H1 (cell line): ENCODE measurements around the gene BPIFB6. TPM values are rescaled to one million over a fixed set of nuclear protein-coding genes. Genes with fewer than 3 reads are reported as not detected.

Experiments
- CTCF ChIA-PET: fragments of 300-600 bp; sonication (Branson Sonifier 250); formaldehyde crosslinking; loops from one replicate; lab custom pipeline; 2021; ENCODE audit not compliant: partially characterized antibody; lab: Charles Lee
- POLR2A ChIA-PET: fragments of 300-600 bp; sonication (Branson Sonifier 250); formaldehyde crosslinking; loops from one replicate; lab custom pipeline; 2021; ENCODE audit warnings: inconsistent platforms; ENCODE audit not compliant: partially characterized antibody; lab: Charles Lee
- DNase-seq, 2 experiments: peaks; one replicate each; pipeline versions ENCODE4 v3.0.0 to v3.0.0-alpha.2; 2010 to 2022; ENCODE audit warnings: low spot score in 2 of 2, low read depth in 1 of 2, mixed read lengths in 1 of 2
- FAIRE-seq: peaks from 2 replicates; lab custom pipeline; 2011; peaks lifted over from hg19 to GRCh38; lab: Jason Lieb, UNC
- H2AFZ ChIP-seq: 2 replicates; pipeline ENCODE4 v1.8.1; 2012; ENCODE audit warnings: low read length, inconsistent platforms
- H2AK5ac ChIP-seq: 2 replicates; pipeline ENCODE4 v1.6.1; 2013; ENCODE audit warnings: low read depth, low read length
- H2BK120ac ChIP-seq: replicated peaks from 2 replicates; pipeline ENCODE3; 2013; ENCODE audit warnings: low read depth, low read length, inconsistent platforms
- H2BK12ac ChIP-seq: 2 replicates; pipeline ENCODE4 v1.6.1; 2013; ENCODE audit warnings: low read depth, low read length
- H2BK15ac ChIP-seq: 2 replicates; pipeline ENCODE4 v1.6.1; 2013; ENCODE audit warnings: low read length
- H2BK20ac ChIP-seq: 2 replicates; pipeline ENCODE4 v1.6.1; 2013; ENCODE audit warnings: low read length
- H2BK5ac ChIP-seq: 2 replicates; pipeline ENCODE4 v1.6.1; 2013; ENCODE audit warnings: low read depth, low read length
- H3K14ac ChIP-seq: 2 replicates; pipeline ENCODE4 v1.6.1; 2013; ENCODE audit warnings: inconsistent platforms; ENCODE audit not compliant: insufficient read length
- H3K18ac ChIP-seq: 2 replicates; pipeline ENCODE4 v1.6.1; 2013; ENCODE audit warnings: low read length; ENCODE audit errors: extremely low read depth
- H3K23ac ChIP-seq: 2 replicates; pipeline ENCODE4 v1.6.1; 2013; ENCODE audit warnings: inconsistent platforms; ENCODE audit not compliant: insufficient read length
- H3K23me2 ChIP-seq: 2 replicates; pipeline ENCODE4 v1.6.1; 2013; ENCODE audit warnings: low read depth, low read length
- H3K27ac ChIP-seq: 2 replicates; pipeline ENCODE4 v1.6.1; 2011; ENCODE audit warnings: low read depth, low read length, inconsistent platforms
- H3K27me3 ChIP-seq, 4 experiments: replicated peaks in 1 of 4; 1 replicate in 1 of 4; 2 replicates in 3 of 4; pipeline versions ENCODE4 v1.6.1 to v1.8.1; 2011 to 2013; ENCODE audit warnings: low read length in 3 of 4, mild to moderate bottlenecking in 3 of 4, inconsistent platforms in 2 of 4, mixed read lengths in 2 of 4, moderate library complexity in 1 of 4; ENCODE audit not compliant: control insufficient read depth in 3 of 4, insufficient read depth in 3 of 4; ENCODE audit errors: extremely low read depth in 1 of 4
- H3K36me3 ChIP-seq, 4 experiments: 2 replicates each; pipeline versions ENCODE4 v1.6.1 to v1.8.1; 2011 to 2013; ENCODE audit warnings: mild to moderate bottlenecking in 4 of 4, low read length in 3 of 4, moderate library complexity in 2 of 4, control low read depth in 1 of 4, inconsistent platforms in 1 of 4; ENCODE audit not compliant: insufficient read depth in 4 of 4, control insufficient read depth in 2 of 4
- H3K4ac ChIP-seq: replicated peaks from 2 replicates; pipeline ENCODE3; 2013; ENCODE audit warnings: low read length, low read depth, mixed read lengths, inconsistent platforms; ENCODE audit not compliant: insufficient read length
- H3K4me1 ChIP-seq, 4 experiments: replicated peaks in 1 of 4; 1 replicate in 1 of 4; 2 replicates in 3 of 4; pipeline versions ENCODE4 v1.6.1 to v1.8.1; 2011 to 2013; ENCODE audit warnings: low read length in 3 of 4, inconsistent platforms in 2 of 4, mixed read lengths in 1 of 4; ENCODE audit not compliant: insufficient read depth in 4 of 4, control insufficient read depth in 3 of 4
- H3K4me2 ChIP-seq, 2 experiments: 2 replicates each; pipeline versions ENCODE4 v1.6.1 to v1.8.1; 2011 to 2013; ENCODE audit warnings: low read depth in 2 of 2, low read length in 2 of 2, control low read depth in 1 of 2, inconsistent platforms in 1 of 2, mild to moderate bottlenecking in 1 of 2; ENCODE audit not compliant: insufficient read depth in 1 of 2
- H3K4me3 ChIP-seq, 4 experiments: fragments of 200-600, 300-600 bp in 1 of 4; sonication (generic), shearing (Covaris generic), sonication (Bioruptor Twin) in 1 of 4; 2 replicates each; pipeline versions ENCODE4 v1.5.1 to v1.8.1; 2011 to 2016; ENCODE audit warnings: low read length in 4 of 4, low read depth in 3 of 4, control low read depth in 2 of 4, inconsistent platforms in 2 of 4, mild to moderate bottlenecking in 2 of 4, mixed read lengths in 1 of 4, moderate library complexity in 1 of 4; ENCODE audit not compliant: insufficient read depth in 2 of 4; ENCODE audit errors: extremely low read depth in 1 of 4
- H3K56ac ChIP-seq: replicated peaks from 2 replicates; pipeline ENCODE3; 2013; ENCODE audit warnings: low read depth, mild to moderate bottlenecking, mixed read lengths, low read length, inconsistent platforms; ENCODE audit not compliant: insufficient read length
- H3K79me1 ChIP-seq: 2 replicates; pipeline ENCODE4 v1.6.1; 2013; ENCODE audit warnings: low read depth, low read length, control low read depth
- H3K79me2 ChIP-seq, 2 experiments: 2 replicates each; pipeline versions ENCODE4 v1.6.1 to v1.8.1; 2012 to 2013; ENCODE audit warnings: low read length in 2 of 2, mild to moderate bottlenecking in 2 of 2, inconsistent platforms in 1 of 2; ENCODE audit not compliant: insufficient read depth in 2 of 2, control insufficient read depth in 1 of 2
- H3K9ac ChIP-seq, 4 experiments: replicated peaks in 1 of 4; 1 replicate in 1 of 4; 2 replicates in 3 of 4; pipeline versions ENCODE4 v1.6.1 to v1.8.1; 2011 to 2013; ENCODE audit warnings: low read depth in 3 of 4, low read length in 3 of 4, control low read depth in 2 of 4, mild to moderate bottlenecking in 2 of 4, moderate library complexity in 2 of 4, inconsistent platforms in 1 of 4; ENCODE audit errors: extremely low read depth in 1 of 4
- H3K9me3 ChIP-seq, 2 experiments: 2 replicates each; pipeline versions ENCODE4 v1.6.1 to v1.8.1; 2012 to 2013; ENCODE audit warnings: mild to moderate bottlenecking in 2 of 2, moderate library complexity in 2 of 2, control low read depth in 1 of 2, inconsistent platforms in 1 of 2, low read depth in 1 of 2, low read length in 1 of 2, mixed read lengths in 1 of 2; ENCODE audit not compliant: insufficient read depth in 2 of 2
- H4K20me1 ChIP-seq, 2 experiments: replicated peaks in 1 of 2; 2 replicates each; pipeline versions ENCODE3 to v1.8.1; 2011 to 2013; ENCODE audit warnings: inconsistent platforms in 2 of 2, low read length in 2 of 2, mild to moderate bottlenecking in 1 of 2; ENCODE audit not compliant: insufficient read depth in 2 of 2, control insufficient read depth in 1 of 2
- H4K5ac ChIP-seq: 2 replicates; pipeline ENCODE4 v1.6.1; 2013; ENCODE audit warnings: low read length, low read depth, mixed read lengths, inconsistent platforms; ENCODE audit not compliant: insufficient read length
- H4K8ac ChIP-seq: 2 replicates; pipeline ENCODE4 v1.8.0; 2013; ENCODE audit warnings: mild to moderate bottlenecking, moderate library complexity, low read length, inconsistent platforms; ENCODE audit not compliant: insufficient read depth; ENCODE audit errors: extremely low read depth
- H4K91ac ChIP-seq: replicated peaks from 2 replicates; pipeline ENCODE3; 2013; ENCODE audit warnings: low read length, mixed read lengths, inconsistent platforms; ENCODE audit not compliant: insufficient read length
- RBBP5 ChIP-seq: IDR thresholded peaks from 2 replicates; pipeline ENCODE4 v1.7.1; 2012; ENCODE audit warnings: low read depth, mild to moderate bottlenecking, inconsistent platforms, low read length, moderate library complexity, borderline replicate concordance
- TCF12 ChIP-seq: IDR thresholded peaks from 2 replicates; pipeline ENCODE4 v1.6.1; 2011; ENCODE audit warnings: low read depth, mild to moderate bottlenecking, low read length
- WGBS, 2 experiments: shearing (Covaris generic) in 1 of 2; methylation state at CpG; one replicate each; pipeline versions ENCODE4 v1.1.6 to v1.1.7; 2013 to 2015; ENCODE audit warnings: low lambda C conversion rate in 2 of 2, mixed read lengths in 2 of 2, inconsistent platforms in 1 of 2, low coverage in 1 of 2, missing lambda C conversion rate in 1 of 2; ENCODE audit not compliant: insufficient replicate concordance in 2 of 2, insufficient coverage in 1 of 2, insufficient read length in 1 of 2; ENCODE audit errors: extremely low coverage in 1 of 2, missing lambda C conversion rate in 1 of 2; 5-methylcytosine and 5-hydroxymethylcytosine counted together
- polyA plus RNA-seq, 7 experiments: library from polyadenylated mRNA; depleted of rRNA in 3 of 7; stranded (reverse) in 5 of 7; unstranded in 2 of 7; fragments of >200 nt in 5 of 7; fragments of 200-250 nt in 2 of 7; gene quantifications; 1 replicate in 5 of 7; 2 replicates in 1 of 7; 4 replicates in 1 of 7; pipeline versions ENCODE4 v1.2.1 to v1.2.3, GENCODE V29; 2011 to 2013; ENCODE audit warnings: missing spikeins in 2 of 7, mixed read lengths in 2 of 7
- total RNA-seq: library from RNA; stranded (reverse); fragmentation: NEBNext Ultra II Directional; extraction: Animal tissue kit (Norgen Biotek cat#: 25700); gene quantifications from 2 replicates; pipeline ENCODE4 v1.2.1, GENCODE V29; 2021
- TF ChIP-seq, protein P1 (sequence below): IDR thresholded peaks from 2 replicates; pipeline ENCODE4 v1.6.1; 2012; ENCODE audit warnings: low read length, inconsistent platforms
- TF ChIP-seq, protein P2 (sequence below): IDR thresholded peaks from 2 replicates; pipeline ENCODE4 v1.6.1; 2011; ENCODE audit warnings: low read depth, mild to moderate bottlenecking, low read length; ENCODE audit not compliant: insufficient read depth

Gene BPIFB6
- total and polyA plus RNA-seq, 2 of the 8 experiments (the other 6 are each of a cell fraction or from before 2014, with no cell fraction given): not detected

- CTCF ChIA-PET: interaction anchor here (1.2 kb wide), 1 partner anchor 86 kb away, joined by 3 read pairs; no protein-coding TSS in a partner anchor
These were observed 50.1 kb downstream of the BPIFB6 start for GRCh38 chr20:33081411-33082154.

More at GRCh38 chr20:33081411-33082154, 50.1 kb downstream of the BPIFB6 start:
- Histone ChIP-seq H3K79me1 (no peaks in the 10 kb centered on the region), H2BK12ac (no peak overlapping the region), H3K9ac (no peak overlapping the region), H4K20me1 (no peaks in the 10 kb centered on the region), H2AK5ac (no peak overlapping the region), H2BK15ac (no peak overlapping the region), H3K4ac (no peak overlapping the region), H3K27me3 (no peaks in the 10 kb centered on the region), H3K79me2 (no peaks in the 10 kb centered on the region), H3K18ac (no peak overlapping the region), H2BK5ac (no peak overlapping the region), H2AFZ (no peak overlapping the region), H4K91ac (no peak overlapping the region), H2BK120ac (no peak overlapping the region), H3K4me1 (no peaks in the 10 kb centered on the region), H3K14ac (no peak overlapping the region), H3K36me3 (no peaks in the 10 kb centered on the region), H3K4me3 (no peak overlapping the region), H4K8ac (no peak overlapping the region), H3K4me2 (no peak overlapping the region), H4K5ac (no peak overlapping the region), H2BK20ac (no peak overlapping the region), H3K23ac (no peak overlapping the region), H3K56ac (no peak overlapping the region), H3K27ac (no peak overlapping the region), H3K23me2 (peaks cover 2% of the 10 kb centered on the region; the same call in 1 of the 2 replicates), H3K9me3 (no peaks in the 10 kb centered on the region)
- FAIRE-seq (no peak), DNase-seq (no peak)
- WGBS, 2 experiments: 93% methylated on average over 7 of the region's 7 CpGs; no CpG with 5 or more reads in 1 of the 2 experiments
- TF ChIP-seq TCF12 (no peak), RBBP5 (no peak)
- TF ChIP-seq, protein P1, sequence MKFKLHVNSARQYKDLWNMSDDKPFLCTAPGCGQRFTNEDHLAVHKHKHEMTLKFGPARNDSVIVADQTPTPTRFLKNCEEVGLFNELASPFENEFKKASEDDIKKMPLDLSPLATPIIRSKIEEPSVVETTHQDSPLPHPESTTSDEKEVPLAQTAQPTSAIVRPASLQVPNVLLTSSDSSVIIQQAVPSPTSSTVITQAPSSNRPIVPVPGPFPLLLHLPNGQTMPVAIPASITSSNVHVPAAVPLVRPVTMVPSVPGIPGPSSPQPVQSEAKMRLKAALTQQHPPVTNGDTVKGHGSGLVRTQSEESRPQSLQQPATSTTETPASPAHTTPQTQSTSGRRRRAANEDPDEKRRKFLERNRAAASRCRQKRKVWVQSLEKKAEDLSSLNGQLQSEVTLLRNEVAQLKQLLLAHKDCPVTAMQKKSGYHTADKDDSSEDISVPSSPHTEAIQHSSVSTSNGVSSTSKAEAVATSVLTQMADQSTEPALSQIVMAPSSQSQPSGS: no peak
- TF ChIP-seq, protein P2, sequence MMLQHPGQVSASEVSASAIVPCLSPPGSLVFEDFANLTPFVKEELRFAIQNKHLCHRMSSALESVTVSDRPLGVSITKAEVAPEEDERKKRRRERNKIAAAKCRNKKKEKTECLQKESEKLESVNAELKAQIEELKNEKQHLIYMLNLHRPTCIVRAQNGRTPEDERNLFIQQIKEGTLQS: no peak
- POLR2A ChIA-PET: no interaction called here
